NCI-H1105 treated with DMSO at 0.1 percent for 48 hours (cell line): Measurements from ENCODE around the gene PDE11A.
A peak's percentile ranks its signal among the peaks of the same experiment; 100 is the strongest.
"Not testable (repeated sequence)": the region's sequence is repeated elsewhere in the genome, so short reads cannot be mapped to it uniquely, and the experiment has no call there.

Experiments
- DNase-seq: peaks from one replicate; lab custom pipeline; 2025; lab: John Stamatoyannopoulos, UW

PDE11A gene

DNA sequence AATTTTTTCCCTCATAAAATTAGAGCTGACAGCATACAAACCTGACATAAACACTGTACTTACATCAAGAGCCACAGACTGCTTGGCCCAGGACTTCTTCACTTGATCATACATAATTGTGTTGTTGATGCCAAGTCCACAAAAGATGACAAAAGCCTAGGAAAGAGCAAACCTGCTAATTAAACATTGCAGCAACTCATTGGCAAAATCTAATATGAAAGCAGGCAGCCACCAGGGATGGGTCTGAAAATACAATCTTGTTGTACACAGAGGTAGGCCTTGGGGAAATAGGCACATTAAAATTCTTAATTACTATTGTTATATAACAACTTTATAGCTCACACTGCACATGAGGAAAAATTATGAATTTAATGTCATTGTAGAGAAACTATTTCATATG is 255.8 kb downstream of the PDE11A start:
- peak; percentile 31 for DNase-seq

DNA sequence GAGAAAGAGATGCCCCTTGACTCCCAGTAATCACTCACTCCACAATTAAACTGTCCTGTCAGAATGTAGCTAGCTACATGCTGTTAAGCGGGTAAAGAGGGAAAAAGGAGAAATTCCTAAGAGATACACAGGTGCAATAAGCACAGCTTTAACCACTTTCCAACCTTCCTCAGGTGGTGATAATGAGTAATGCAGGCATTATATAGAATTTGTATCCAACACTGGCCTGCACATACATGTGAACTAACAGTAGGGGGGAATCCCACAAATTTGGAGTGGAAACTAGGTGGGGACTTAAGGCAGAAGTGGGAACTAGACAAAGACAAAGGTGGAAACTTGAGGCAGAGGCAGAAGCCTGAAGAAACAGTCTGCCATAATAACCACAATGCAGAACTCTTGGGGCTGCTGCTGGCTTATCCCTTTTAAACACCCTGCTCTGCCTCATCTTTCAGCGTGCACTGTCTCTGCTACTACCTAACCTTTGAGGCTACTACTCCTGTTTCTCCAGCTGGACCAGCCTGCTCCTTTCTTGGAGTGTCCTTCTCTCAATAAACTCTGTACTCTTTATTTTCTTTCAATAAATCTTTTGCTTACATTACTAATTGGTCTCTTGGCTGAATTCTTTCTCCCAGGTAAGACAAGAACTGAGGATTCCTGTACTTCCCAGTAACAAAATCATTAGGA is 259.7 kb downstream of the PDE11A start:
- DNase-seq: no peak

DNA sequence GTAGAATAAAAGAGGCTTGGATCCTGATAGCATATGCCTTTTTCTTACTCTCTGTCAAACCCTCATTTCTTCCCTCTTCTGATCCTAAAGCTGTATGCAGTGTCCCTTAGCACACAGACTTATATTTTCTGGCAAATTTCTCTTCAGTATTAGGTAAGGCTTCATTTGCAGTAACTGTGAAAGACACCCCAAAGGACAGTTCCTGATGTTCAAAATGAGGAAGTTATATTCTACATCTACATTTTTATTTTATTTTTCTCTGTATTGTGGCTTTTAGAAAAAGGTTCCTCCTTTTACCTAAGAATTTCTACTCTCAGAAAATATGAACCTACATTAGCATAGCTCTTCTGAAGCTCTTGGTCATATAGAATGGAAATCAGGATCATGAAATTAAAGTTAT is 261.7 kb downstream of the PDE11A start:
- no peak for DNase-seq

GRCh38 chr2:177808984-177809809 is 263.4 kb downstream of the PDE11A start:
- no peak for DNase-seq

DNA sequence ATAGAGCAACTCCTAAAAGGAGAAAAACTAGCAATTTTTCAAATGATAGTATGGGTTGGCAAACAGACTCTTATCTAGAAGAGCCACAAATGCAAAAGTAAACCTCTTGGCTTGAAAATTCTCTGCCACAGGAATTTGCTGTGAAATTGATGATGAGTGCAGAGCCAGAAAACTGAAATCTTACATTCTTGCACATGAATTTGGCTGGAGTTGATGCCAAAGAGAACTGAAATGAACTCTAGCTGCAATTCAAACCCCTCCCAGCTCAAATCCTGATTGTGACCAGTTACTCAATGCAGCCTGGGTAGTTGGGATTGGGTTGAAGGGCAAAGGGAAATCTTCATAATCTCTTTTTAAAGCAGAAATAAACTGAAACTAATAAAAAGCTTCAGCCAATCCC is 266.6 kb downstream of the PDE11A start:
- DNase-seq: no peak

- DNase-seq: peak; percentile 9
Measured at GRCh38 chr2:177799531-177799930, 273.0 kb downstream of the PDE11A start.

DNA sequence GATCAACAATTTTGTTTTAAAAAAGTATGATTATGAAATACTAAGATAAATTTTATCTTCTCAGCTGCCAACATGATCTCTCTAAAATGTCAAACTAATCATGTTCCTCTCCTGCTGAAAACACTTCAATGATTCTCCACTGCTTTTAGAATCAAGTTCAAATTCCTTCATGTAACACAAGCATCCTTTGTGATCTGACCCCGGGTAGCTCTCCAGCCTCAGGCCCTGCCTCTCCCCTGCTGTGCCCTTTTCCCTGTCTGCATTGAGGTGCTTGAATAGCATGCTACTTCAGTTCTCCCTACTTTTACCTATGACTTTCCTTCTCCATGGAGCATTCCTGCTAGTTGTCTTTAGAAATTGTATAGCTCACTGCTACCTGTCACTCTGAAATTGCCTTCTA is 274.8 kb downstream of the PDE11A start:
- DNase-seq: no peak

DNA sequence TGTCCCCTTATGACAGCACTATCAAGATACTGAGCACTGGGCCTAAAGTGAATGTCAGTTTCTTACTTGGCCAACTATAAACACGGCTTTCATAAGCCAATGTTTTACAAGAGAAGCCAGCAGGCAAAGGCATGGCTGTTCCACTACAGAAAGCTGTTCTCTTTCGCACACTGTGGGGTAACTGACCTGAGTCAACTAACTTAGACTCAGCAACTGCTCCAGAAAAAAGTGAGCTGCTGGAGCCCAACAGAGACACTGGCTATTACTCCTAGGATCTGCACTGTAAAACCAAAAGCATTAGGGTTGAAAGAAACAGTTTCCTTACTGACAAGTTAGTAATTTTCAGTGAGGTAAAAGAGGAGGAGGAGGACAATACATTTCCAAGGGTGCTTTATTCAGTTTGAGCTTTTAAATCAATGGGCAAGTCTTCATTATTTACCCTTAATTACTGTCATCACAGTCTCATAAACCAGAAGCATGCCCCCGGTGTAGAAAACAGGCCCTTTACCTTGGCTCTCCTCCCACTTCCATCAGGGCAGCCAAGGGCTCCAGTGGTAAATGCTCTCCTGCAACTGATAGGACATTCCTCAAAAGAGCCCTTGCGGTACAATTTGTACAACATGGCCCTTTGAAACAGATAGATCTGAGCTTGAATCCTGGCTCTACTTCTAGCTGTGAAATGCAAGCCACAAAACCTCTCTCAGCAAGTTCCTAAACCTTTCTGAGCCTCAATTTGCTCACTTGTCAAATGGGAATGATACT is 275.7 kb downstream of the PDE11A start:
- DNase-seq: peak; percentile 15

- DNase-seq: no peak
Measured at GRCh38 chr2:177796011-177796410, 276.6 kb downstream of the PDE11A start.

DNA sequence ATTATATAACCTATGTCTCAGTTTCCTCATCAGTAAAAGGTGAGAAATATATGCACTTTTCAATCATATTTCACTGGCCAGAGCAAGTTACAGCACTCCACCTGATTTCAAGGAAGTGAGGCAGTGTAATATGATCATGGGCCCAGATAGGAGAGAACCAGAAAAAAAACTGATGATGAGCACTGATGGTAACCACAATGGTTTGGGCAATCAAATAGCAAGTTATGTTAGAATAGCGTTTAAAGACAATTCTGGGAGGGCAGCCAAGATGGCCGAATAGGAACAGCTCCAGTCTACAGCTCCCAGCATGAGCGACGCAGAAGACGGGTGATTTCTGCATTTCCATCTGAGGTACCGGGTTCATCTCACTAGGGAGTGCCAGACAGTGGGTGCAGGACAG is 287.4 kb downstream of the PDE11A start:
- not testable (repeated sequence) for DNase-seq

DNA sequence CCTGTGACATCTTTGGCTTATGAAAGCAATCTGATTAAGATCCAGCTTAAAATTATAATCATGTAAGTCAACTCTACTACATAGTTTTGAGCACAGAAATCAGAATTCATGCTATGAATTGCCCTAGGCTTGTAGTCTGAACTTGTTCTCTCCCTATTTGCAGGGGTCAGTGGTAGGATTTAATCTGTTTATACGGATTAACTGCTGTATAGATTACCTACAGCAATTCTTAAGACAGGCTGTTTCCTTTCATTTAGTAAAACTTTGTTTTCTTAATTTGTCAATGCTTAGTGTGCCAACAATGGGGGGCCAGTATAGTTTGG is 287.9 kb downstream of the PDE11A start:
- no peak for DNase-seq

DNA sequence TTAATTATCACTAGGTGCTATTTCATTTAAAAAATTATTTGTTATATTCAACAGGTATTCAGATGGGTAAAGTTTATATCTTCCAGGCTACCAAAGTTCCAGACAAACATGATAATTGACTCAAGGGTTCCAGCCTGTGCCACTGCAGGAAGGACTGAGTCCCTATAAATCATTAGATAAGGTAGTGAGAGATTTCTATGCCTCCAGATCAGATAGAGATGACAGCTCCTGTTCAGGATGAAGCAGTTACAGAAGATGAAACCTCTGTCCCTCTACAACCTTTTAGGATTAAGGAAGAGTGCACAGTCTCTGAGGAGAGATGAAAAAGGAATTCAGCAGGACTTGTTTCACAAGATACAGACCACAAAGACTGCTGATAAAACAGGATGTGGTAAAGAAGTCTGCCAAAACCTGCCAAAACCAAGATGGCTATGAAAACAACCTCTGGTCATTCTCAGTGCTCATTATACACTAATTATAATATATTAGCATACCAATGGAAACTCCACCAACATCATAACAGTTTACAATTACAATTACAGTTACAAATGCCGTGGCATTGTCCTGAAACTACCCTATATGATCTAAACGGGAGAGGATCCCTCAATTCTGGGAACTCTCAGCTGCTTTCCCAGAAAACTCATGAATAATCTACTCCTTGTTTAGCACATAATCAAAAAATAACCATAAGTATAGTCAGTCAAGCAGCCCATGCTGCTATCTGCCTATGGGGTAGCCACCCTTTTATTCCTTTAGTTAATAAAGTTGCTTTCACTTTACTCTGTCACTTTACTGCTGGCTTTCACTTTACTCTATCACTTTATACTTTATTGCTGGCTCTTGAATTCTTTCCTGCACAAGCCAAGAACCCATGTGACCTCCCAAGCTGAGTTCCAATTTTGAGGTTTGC is 288.5 kb downstream of the PDE11A start:
- no peak for DNase-seq

DNA sequence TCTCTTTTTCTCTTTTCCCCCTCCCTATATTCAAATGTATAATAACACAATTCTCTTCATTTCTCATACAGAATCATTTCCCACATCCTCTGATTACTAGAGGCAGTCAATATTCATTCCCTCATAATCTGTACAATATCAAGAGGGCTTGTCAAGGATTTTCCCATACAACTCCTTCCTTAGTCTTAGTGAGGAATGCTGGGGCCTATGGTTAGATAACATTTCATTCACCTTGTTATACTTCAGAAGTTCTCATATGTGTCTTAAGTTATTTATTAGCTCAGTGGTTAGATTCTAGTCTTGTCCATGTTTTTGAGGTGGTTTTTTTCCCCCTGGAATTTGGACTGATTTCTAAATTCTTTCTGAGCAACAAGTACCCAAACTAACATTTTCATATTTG is 289.5 kb downstream of the PDE11A start:
- DNase-seq: no peak

DNA sequence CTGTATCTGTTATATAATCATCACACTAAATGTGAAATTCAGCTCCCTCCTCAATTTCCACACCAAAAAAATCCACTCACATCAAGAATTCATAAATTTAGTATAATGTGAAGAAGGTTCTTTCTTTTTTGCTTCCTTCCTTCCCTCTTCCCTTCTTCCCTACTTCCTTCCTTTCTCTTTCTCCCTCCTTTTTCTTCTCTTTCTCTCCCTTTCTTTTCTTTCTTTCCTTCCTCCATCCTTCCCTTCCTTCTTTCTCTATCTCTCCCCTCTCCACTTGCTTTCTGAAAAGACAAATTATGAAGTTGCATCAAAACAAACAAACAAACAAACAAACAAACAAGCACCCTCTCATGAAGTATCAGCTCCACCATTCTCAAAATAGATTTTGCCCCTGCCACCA is 290.0 kb downstream of the PDE11A start:
- DNase-seq: no peak

GRCh38 chr2:177778472-177778871 is 294.1 kb downstream of the PDE11A start:
- DNase-seq: no peak

DNA sequence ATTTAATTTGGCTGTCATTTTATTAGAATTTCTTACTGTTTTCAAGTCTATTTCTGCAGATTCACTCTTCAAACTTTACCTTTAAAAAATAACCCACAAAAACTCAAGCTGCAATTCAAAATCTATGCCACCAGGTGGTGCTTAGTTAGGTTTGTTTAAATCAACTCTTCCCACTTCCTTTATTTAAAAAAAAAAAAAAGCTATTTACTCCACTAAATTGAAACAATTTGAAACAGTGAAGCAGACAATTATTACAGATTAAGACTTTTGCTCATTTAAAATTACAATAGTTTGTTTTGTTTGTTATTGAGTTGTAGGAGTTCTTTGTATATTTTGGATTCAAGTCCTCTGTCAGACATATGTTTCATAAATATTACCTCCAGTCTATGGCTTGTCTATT is 300.0 kb downstream of the PDE11A start:
- DNase-seq: peak; percentile 2

DNA sequence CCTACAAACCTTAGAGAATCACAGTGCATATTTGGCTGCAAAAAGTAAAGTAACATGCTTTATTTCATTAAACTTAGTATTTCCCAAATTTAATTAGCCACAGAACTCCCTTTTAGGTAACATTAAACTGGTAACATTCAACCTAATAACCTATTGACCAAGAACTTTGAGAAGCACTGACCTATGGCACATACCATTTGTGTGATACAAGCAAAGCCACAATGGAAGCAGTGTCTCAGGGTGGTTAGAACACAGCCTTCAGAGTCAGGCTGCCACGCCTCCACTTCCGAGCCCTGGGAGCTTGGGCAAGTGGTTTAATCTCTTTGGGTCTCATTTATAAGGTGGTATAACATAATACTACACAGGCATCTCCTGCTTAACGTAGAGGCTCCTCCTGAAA is 301.4 kb downstream of the PDE11A start:
- DNase-seq: no peak

GRCh38 chr2:177767768-177768167 is 304.8 kb downstream of the PDE11A start:
- no peak for DNase-seq

GRCh38 chr2:177765698-177766097 is 306.9 kb downstream of the PDE11A start:
- DNase-seq: no peak

- DNase-seq: peak; percentile 38
Measured at GRCh38 chr2:177763531-177764265, 308.9 kb downstream of the PDE11A start.

DNA sequence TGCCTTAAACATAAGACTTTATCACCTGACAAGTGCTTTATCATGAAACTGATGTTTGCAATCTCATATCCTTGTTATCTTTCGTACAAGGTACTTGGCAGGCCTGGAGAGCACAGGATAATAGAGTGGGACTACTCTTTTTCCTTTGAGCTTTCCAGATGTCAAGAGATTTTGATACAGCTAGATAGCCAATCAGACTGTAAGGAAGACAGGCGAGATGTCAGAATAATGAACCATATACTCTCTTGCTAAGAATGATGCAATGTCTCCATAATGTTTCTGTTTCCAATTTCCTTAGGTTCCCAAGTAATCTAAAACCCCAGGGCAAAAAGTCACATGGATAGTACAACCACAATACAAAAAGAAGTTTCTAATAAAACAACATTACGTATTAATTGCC is 313.1 kb downstream of the PDE11A start:
- DNase-seq: no peak
